Osteocyte (in vitro differentiated cells): Measurements from ENCODE around the gene RPTOR. TPM values are rescaled to one million over a fixed set of nuclear protein-coding genes. Genes with fewer than 3 reads are reported as not detected.

Experiments
- DNase-seq: peaks from one replicate; pipeline ENCODE4 v3.0.0; 2021; ENCODE audit warnings: mixed read lengths; ENCODE audit not compliant: unreplicated experiment; ENCODE audit errors: extremely low spot score
- H3K27ac Mint-ChIP-seq: one replicate; pipeline ENCODE4 v1.8.0; 2021; ENCODE audit warnings: mild to moderate bottlenecking, mixed read lengths; ENCODE audit not compliant: unreplicated experiment
- H3K27me3 Mint-ChIP-seq: one replicate; pipeline ENCODE4 v1.8.0; 2021; ENCODE audit warnings: mixed read lengths; ENCODE audit not compliant: unreplicated experiment
- H3K36me3 Mint-ChIP-seq: one replicate; pipeline ENCODE4 v1.8.0; 2021; ENCODE audit warnings: mixed read lengths; ENCODE audit not compliant: unreplicated experiment
- H3K4me1 Mint-ChIP-seq: one replicate; pipeline ENCODE4 v1.8.0; 2021; ENCODE audit warnings: mixed read lengths; ENCODE audit not compliant: unreplicated experiment
- H3K4me3 Mint-ChIP-seq: one replicate; pipeline ENCODE4 v1.8.0; 2021; ENCODE audit warnings: mild to moderate bottlenecking, moderate library complexity, mixed read lengths; ENCODE audit not compliant: unreplicated experiment
- H3K9me3 Mint-ChIP-seq: one replicate; pipeline ENCODE4 v1.8.0; 2021; ENCODE audit warnings: mixed read lengths; ENCODE audit not compliant: unreplicated experiment
- total RNA-seq: library from RNA; stranded (reverse); gene quantifications from 2 replicates; pipeline ENCODE4 v1.2.1, GENCODE V29; 2021
- TF ChIP-seq, protein P1 (sequence below): fragments of 200-600 bp; sonication (generic); IDR thresholded peaks from 2 replicates; pipeline ENCODE4 v1.5.0; 2021; ENCODE audit warnings: antibody characterized with exemption, mild to moderate bottlenecking, moderate library complexity

The RPTOR gene
- total RNA-seq, 1 donor from 2014 or later: 36.0 TPM

DNA sequence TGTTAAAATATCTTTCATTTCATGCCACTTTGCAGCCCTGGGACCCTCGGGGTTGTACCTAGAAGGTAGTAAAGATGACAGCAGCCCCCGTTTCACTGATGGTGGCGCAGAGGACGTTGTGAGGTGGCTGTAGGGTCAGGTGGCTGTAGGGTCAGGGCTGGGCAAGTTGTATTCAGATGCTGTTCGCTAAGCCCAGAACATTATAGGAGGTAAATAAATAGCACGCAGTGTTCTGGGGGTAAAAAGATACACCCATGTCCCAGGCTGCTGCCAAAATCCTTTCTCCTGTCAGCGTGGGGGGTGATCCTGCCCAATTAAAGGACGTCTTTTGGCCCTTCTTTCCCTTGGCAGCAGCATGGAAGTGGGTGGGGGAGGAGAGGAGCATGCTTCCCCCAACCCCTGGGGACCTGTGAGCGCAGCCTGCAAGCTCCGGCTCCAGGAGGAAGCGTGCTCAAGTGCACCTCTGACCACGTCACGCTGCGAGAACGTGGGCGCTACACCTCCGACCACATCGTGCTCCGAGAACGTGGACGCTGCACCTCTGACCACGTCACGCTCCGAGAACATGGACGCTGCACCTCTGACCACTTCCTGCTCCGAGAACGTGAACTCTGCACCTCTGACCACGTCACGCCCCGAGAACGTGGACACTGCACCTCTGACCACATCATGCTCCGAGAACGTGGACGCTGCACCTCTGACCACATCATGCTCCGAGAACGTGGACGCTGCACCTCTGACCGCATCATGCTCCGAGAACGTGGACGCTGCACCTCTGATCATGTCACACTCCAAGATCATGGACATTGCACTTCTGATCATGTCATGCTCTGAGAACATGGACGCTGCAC, 182.1 kb downstream of the RPTOR start:
- TF ChIP-seq, protein P1, sequence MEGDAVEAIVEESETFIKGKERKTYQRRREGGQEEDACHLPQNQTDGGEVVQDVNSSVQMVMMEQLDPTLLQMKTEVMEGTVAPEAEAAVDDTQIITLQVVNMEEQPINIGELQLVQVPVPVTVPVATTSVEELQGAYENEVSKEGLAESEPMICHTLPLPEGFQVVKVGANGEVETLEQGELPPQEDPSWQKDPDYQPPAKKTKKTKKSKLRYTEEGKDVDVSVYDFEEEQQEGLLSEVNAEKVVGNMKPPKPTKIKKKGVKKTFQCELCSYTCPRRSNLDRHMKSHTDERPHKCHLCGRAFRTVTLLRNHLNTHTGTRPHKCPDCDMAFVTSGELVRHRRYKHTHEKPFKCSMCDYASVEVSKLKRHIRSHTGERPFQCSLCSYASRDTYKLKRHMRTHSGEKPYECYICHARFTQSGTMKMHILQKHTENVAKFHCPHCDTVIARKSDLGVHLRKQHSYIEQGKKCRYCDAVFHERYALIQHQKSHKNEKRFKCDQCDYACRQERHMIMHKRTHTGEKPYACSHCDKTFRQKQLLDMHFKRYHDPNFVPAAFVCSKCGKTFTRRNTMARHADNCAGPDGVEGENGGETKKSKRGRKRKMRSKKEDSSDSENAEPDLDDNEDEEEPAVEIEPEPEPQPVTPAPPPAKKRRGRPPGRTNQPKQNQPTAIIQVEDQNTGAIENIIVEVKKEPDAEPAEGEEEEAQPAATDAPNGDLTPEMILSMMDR: no peak
- no peak overlapping the region for H3K4me3 Mint-ChIP-seq
- H3K9me3 Mint-ChIP-seq: no peaks in the 10 kb centered on the region
- peaks cover 3% of the 10 kb centered on the region for H3K36me3 Mint-ChIP-seq
- H3K4me1 Mint-ChIP-seq: peaks cover 61% of the 10 kb centered on the region
- H3K27me3 Mint-ChIP-seq: no peaks in the 10 kb centered on the region
- peak overlapping the region; percentile 88 for H3K27ac Mint-ChIP-seq
- no peak for DNase-seq

- peaks cover 60% of the 10 kb centered on the region for H3K4me1 Mint-ChIP-seq
- peak overlapping the region; percentile 17 for H3K27ac Mint-ChIP-seq
- H3K27me3 Mint-ChIP-seq: no peaks in the 10 kb centered on the region
- TF ChIP-seq, protein P1: no peak
- no peak for DNase-seq
- H3K36me3 Mint-ChIP-seq: peaks cover 3% of the 10 kb centered on the region
- H3K4me3 Mint-ChIP-seq: no peak overlapping the region
- H3K9me3 Mint-ChIP-seq: no peaks in the 10 kb centered on the region
Observed at GRCh38 chr17:80727409-80727755, 182.7 kb downstream of the RPTOR start.

GRCh38 chr17:80729016-80729415, 184.4 kb downstream of the RPTOR start:
- H3K9me3 Mint-ChIP-seq: no peaks in the 10 kb centered on the region
- peaks cover 55% of the 10 kb centered on the region for H3K4me1 Mint-ChIP-seq
- no peak overlapping the region for H3K27ac Mint-ChIP-seq
- TF ChIP-seq, protein P1: no peak
- DNase-seq: no peak
- H3K4me3 Mint-ChIP-seq: no peak overlapping the region
- peaks cover 6% of the 10 kb centered on the region for H3K36me3 Mint-ChIP-seq
- H3K27me3 Mint-ChIP-seq: no peaks in the 10 kb centered on the region

GRCh38 chr17:80729761-80730160, 185.1 kb downstream of the RPTOR start:
- no peak for DNase-seq
- Mint-ChIP-seq H3K4me3 (no peak overlapping the region), H3K27ac (peak overlapping the region; percentile 54), H3K4me1 (peaks cover 49% of the 10 kb centered on the region), H3K36me3 (peaks cover 12% of the 10 kb centered on the region), H3K27me3 (no peaks in the 10 kb centered on the region), H3K9me3 (no peaks in the 10 kb centered on the region)
- TF ChIP-seq, protein P1: no peak

DNA sequence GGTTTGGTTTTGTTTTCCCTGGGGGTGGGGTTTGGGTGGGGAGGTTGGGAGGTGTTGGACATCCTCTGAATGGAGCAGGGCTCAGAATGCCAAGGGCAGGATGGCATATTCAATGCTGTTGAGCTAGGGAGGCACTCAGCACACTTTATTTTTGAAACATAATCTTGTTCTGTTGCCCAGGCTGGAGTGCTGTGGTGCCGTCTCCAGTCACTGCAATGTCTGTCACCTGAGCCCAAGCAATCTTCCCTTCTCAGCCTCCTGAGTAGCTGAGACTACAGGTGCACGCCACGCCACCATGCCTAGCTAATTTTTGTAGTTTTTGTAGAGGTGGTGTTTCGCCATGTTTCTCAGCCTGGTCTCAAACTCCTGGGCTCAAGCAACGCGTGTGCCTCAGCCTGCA, 186.1 kb downstream of the RPTOR start:
- H3K4me3 Mint-ChIP-seq: no peak overlapping the region
- TF ChIP-seq, protein P1: no peak
- no peak for DNase-seq
- H3K9me3 Mint-ChIP-seq: no peaks in the 10 kb centered on the region
- no peaks in the 10 kb centered on the region for H3K27me3 Mint-ChIP-seq
- peaks cover 39% of the 10 kb centered on the region for H3K4me1 Mint-ChIP-seq
- H3K27ac Mint-ChIP-seq: no peak overlapping the region
- peaks cover 12% of the 10 kb centered on the region for H3K36me3 Mint-ChIP-seq
